ENCODE data around the gene REPS1. TPM values are rescaled to one million over a fixed set of nuclear protein-coding genes. Genes with fewer than 3 reads are reported as not detected.

The REPS1 gene
- total RNA-seq, 1 experiment from 2014 or later, result 28.6 TPM

GRCh38 chr6:138865480-138866109 lies 122.5 kb downstream of the REPS1 start:
- H3K4me3 ChIP-seq (ENCODE audit: low read depth in 2 of 2, low read length in 2 of 2), result no peak overlapping the region
- H3K4me1 ChIP-seq (ENCODE audit: control insufficient read depth, insufficient read depth, low read length), result no peaks in the 10 kb centered on the region
- H3K36me3 ChIP-seq (ENCODE audit: control insufficient read depth, insufficient read depth, low read length), result no peaks in the 10 kb centered on the region
- TF ChIP-seq, protein P1, sequence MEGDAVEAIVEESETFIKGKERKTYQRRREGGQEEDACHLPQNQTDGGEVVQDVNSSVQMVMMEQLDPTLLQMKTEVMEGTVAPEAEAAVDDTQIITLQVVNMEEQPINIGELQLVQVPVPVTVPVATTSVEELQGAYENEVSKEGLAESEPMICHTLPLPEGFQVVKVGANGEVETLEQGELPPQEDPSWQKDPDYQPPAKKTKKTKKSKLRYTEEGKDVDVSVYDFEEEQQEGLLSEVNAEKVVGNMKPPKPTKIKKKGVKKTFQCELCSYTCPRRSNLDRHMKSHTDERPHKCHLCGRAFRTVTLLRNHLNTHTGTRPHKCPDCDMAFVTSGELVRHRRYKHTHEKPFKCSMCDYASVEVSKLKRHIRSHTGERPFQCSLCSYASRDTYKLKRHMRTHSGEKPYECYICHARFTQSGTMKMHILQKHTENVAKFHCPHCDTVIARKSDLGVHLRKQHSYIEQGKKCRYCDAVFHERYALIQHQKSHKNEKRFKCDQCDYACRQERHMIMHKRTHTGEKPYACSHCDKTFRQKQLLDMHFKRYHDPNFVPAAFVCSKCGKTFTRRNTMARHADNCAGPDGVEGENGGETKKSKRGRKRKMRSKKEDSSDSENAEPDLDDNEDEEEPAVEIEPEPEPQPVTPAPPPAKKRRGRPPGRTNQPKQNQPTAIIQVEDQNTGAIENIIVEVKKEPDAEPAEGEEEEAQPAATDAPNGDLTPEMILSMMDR (IDR thresholded peaks at IDR 0.05), result no peak
- TF ChIP-seq POLR2AphosphoS5 (IDR thresholded peaks at IDR 0.05; ENCODE audit: low read depth, low read length) (no peak), REST (IDR thresholded peaks at IDR 0.05; ENCODE audit: insufficient read depth in 1 of 2, low read depth in 2 of 2, low read length in 1 of 2) (no peak), TCF7L2 (IDR thresholded peaks at IDR 0.05; ENCODE audit: low read depth, low read length) (no peak), SIN3A (IDR thresholded peaks at IDR 0.05; ENCODE audit: borderline replicate concordance, insufficient read depth, low read depth, low read length) (no peak)
- no peak overlapping the region for H3K27ac ChIP-seq (ENCODE audit: low read length)
- no TSS peak for BruUV-seq (replicated peaks)
- POLR2A ChIA-PET, result interaction anchor here (0.7 kb wide), 1 partner anchor 48 kb away, joined by 4 read pairs; no protein-coding TSS in a partner anchor
- in situ Hi-C loops (cut with HindIII; ENCODE audit: low pct_unique_long_range_greater_than_20kb, low sequenced_read_pairs) (no loop called here), intact Hi-C loops (cut with micrococcal nuclease; ENCODE audit: unreplicated experiment) (no loop called here)
- no peaks in the 10 kb centered on the region; the same call in 1 of the 2 replicates for H3K27me3 ChIP-seq (ENCODE audit: control insufficient read depth, insufficient read depth, low read length)
- ATAC-seq (no peak), DNase-seq (ENCODE audit: low read depth, low spot score) (no peak)
- CTCF ChIA-PET, result no interaction called here
- no peaks in the 10 kb centered on the region for H3K9me3 ChIP-seq (ENCODE audit: control insufficient read depth, insufficient read depth, low read depth, low read length)

- ATAC-seq, result no peak
- H3K27me3 ChIP-seq (ENCODE audit: control insufficient read depth, insufficient read depth, low read length), result no peaks in the 10 kb centered on the region; the same call in 1 of the 2 replicates
- in situ Hi-C loops (cut with HindIII; ENCODE audit: low pct_unique_long_range_greater_than_20kb, low sequenced_read_pairs) (no loop called here), intact Hi-C loops (cut with micrococcal nuclease; ENCODE audit: unreplicated experiment) (no loop called here)
- H3K27ac ChIP-seq (ENCODE audit: low read length), result no peak overlapping the region
- TF ChIP-seq REST (IDR thresholded peaks at IDR 0.05; ENCODE audit: insufficient read depth in 1 of 2, low read depth in 2 of 2, low read length in 1 of 2) (no peak), TCF7L2 (IDR thresholded peaks at IDR 0.05; ENCODE audit: low read depth, low read length) (no peak), SIN3A (IDR thresholded peaks at IDR 0.05; ENCODE audit: borderline replicate concordance, insufficient read depth, low read depth, low read length) (no peak), POLR2AphosphoS5 (IDR thresholded peaks at IDR 0.05; ENCODE audit: low read depth, low read length) (no peak)
- TF ChIP-seq, protein P1 (IDR thresholded peaks at IDR 0.05), result no peak
- no peaks in the 10 kb centered on the region for H3K36me3 ChIP-seq (ENCODE audit: control insufficient read depth, insufficient read depth, low read length)
- no peaks in the 10 kb centered on the region for H3K9me3 ChIP-seq (ENCODE audit: control insufficient read depth, insufficient read depth, low read depth, low read length)
- ChIA-PET POLR2A (no interaction called here), CTCF (no interaction called here)
- no peak for DNase-seq (ENCODE audit: low read depth, low spot score)
- no TSS peak for BruUV-seq (replicated peaks)
- no peaks in the 10 kb centered on the region for H3K4me1 ChIP-seq (ENCODE audit: control insufficient read depth, insufficient read depth, low read length)
- H3K4me3 ChIP-seq (ENCODE audit: low read depth in 2 of 2, low read length in 2 of 2), result no peak overlapping the region
Observed at GRCh38 chr6:138864343-138864890, 123.6 kb downstream of the REPS1 start.

Data from Panc1 (cell line).